CD4-positive, CD25-positive, alpha-beta regulatory T cell (primary cell): ENCODE measurements around the gene CPPED1. TPM values are rescaled to one million over a fixed set of nuclear protein-coding genes. Genes with fewer than 3 reads are reported as not detected.
A peak's percentile ranks its signal among the peaks of the same experiment; 100 is the strongest.
"Not testable (repeated sequence)": the region's sequence is repeated elsewhere in the genome, so short reads cannot be mapped to it uniquely, and the experiment has no call there.

Experiments used
- ATAC-seq, 2 donors: fragments of 150-1000 bp; cut with Tn5 transposase; one replicate each; pipeline ENCODE4 v1.10.0; 2021; ENCODE audit warnings: low read depth in 2 of 2, moderate number of reproducible peaks in 2 of 2, moderate library complexity in 1 of 2
- DNase-seq, 3 donors: peaks; one replicate each; pipeline versions ENCODE4 v3.0.0 to v3.0.0-alpha.2; 2012 to 2022; ENCODE audit warnings: mixed read lengths in 1 of 3
- H3K27ac ChIP-seq: one replicate; pipeline ENCODE4 v1.7.0; 2013; ENCODE audit warnings: mild to moderate bottlenecking, low read length; ENCODE audit not compliant: insufficient read depth, poor library complexity, severe bottlenecking
- H3K27me3 ChIP-seq: one replicate; pipeline ENCODE4 v1.7.0; 2013; ENCODE audit warnings: low read length; ENCODE audit not compliant: control insufficient read depth, insufficient read depth
- H3K36me3 ChIP-seq: one replicate; pipeline ENCODE4 v1.7.0; 2013; ENCODE audit warnings: mild to moderate bottlenecking, low read length, moderate library complexity; ENCODE audit not compliant: control insufficient read depth, insufficient read depth
- H3K4me1 ChIP-seq: 2 replicates; pipeline ENCODE4 v1.7.0; 2013; ENCODE audit warnings: mild to moderate bottlenecking, low read length; ENCODE audit not compliant: insufficient read depth, control insufficient read depth, poor library complexity, severe bottlenecking
- H3K4me3 ChIP-seq: one replicate; pipeline ENCODE4 v1.7.0; 2013; ENCODE audit warnings: low read depth, mild to moderate bottlenecking, low read length, moderate library complexity
- H3K9me3 ChIP-seq, 2 experiments: 1 replicate in 1 of 2; 2 replicates in 1 of 2; pipeline ENCODE4 v1.7.0; 2013; ENCODE audit warnings: low read length in 2 of 2, mild to moderate bottlenecking in 1 of 2, moderate library complexity in 1 of 2; ENCODE audit not compliant: control insufficient read depth in 2 of 2
- H3K27ac Mint-ChIP-seq, 3 donors: one replicate each; pipeline ENCODE4 v1.8.0; 2020 to 2022; ENCODE audit warnings: mild to moderate bottlenecking in 3 of 3, mixed read lengths in 3 of 3, moderate library complexity in 2 of 3
- H3K27me3 Mint-ChIP-seq: one replicate; pipeline ENCODE4 v1.8.0; 2022; ENCODE audit warnings: mild to moderate bottlenecking, mixed read lengths
- H3K36me3 Mint-ChIP-seq: one replicate; pipeline ENCODE4 v1.8.0; 2020; ENCODE audit warnings: mixed read lengths
- H3K4me1 Mint-ChIP-seq, 4 donors: one replicate each; pipeline ENCODE4 v1.8.0; 2020 to 2022; ENCODE audit warnings: mixed read lengths in 4 of 4, mild to moderate bottlenecking in 1 of 4
- H3K4me3 Mint-ChIP-seq, 4 donors: one replicate each; pipeline ENCODE4 v1.8.0; 2020 to 2022; ENCODE audit warnings: mild to moderate bottlenecking in 4 of 4, mixed read lengths in 4 of 4, moderate library complexity in 3 of 4
- H3K9me3 Mint-ChIP-seq, 7 donors: one replicate each; pipeline ENCODE4 v1.8.0; 2020 to 2022; ENCODE audit warnings: mixed read lengths in 7 of 7, mild to moderate bottlenecking in 3 of 7, moderate library complexity in 2 of 7
- polyA plus RNA-seq, 4 donors: library from polyadenylated mRNA; unstranded; fragments of 300-500 nt; fragmentation: Illumina TruSeq; gene quantifications; one replicate each; pipeline ENCODE4 v1.2.3, GENCODE V29; 2021
- total RNA-seq: library from RNA; stranded (reverse); gene quantifications from one replicate; pipeline ENCODE4 v1.2.3, GENCODE V29; 2022

Gene CPPED1
- total and polyA plus RNA-seq, 5 donors from 2014 or later, result 8.3 to 18.2 (median 10.1) TPM

- H3K4me1 Mint-ChIP-seq, result peaks cover 0 to 5% (median 0%) of the 10 kb centered on the region in 4 donors
- peak overlapping the region in 1 of 3 donors; percentile 45 for H3K27ac Mint-ChIP-seq
- H3K36me3 ChIP-seq, result no peaks in the 10 kb centered on the region
- H3K27ac ChIP-seq, result no peak overlapping the region
- H3K27me3 Mint-ChIP-seq, result no peaks in the 10 kb centered on the region
- no peaks in the 10 kb centered on the region for H3K27me3 ChIP-seq
- DNase-seq (no peak), ATAC-seq (no peak)
- peaks cover 22% of the 10 kb centered on the region for H3K36me3 Mint-ChIP-seq
- no peak overlapping the region for H3K4me3 ChIP-seq
- H3K9me3 Mint-ChIP-seq, result peaks cover 0 to 5% (median 0%) of the 10 kb centered on the region in 7 donors
- H3K4me1 ChIP-seq, result no peaks in the 10 kb centered on the region
- no peaks in the 10 kb centered on the region for H3K9me3 ChIP-seq
- no peak overlapping the region for H3K4me3 Mint-ChIP-seq
Observed at GRCh38 chr16:12793865-12794240, 9.8 kb downstream of the CPPED1 start.

DNA sequence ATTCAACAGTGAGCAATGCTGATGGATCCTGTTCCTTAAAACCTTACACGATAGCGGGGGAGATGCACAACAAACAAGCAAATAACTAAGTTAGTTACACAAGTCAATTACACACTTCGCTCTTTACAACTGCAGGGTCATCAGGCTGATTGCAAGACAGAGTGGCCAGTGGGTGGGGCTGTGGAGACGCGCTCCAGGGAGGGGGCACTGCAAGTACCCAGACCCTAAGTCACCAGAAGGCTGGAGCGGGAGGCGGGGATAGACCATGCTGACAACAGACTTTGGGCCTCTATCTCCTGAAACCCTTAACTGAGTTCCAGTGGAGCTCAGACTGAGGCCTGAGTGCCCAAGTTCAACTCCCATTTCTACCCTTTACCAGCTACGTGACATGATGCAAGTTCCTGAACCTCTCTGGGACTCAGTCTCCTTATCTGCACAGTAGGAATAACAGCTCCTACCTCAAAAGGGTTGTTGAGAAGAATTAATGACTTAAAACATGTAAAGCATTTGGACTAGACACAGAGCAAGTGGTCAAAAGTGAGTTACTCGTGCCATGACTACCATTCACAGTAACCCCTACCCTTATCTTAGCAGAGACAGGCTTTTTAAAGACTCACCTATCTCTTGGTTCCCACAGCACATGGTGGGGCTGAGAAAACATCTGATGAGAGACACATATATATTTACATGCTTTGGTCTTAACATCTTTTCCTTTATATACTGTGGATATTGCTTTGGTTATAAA lies 10.4 kb downstream of the CPPED1 start:
- H3K27me3 ChIP-seq, result no peaks in the 10 kb centered on the region
- H3K27ac Mint-ChIP-seq, result no peak overlapping the region
- ATAC-seq (no peak), DNase-seq (no peak)
- H3K4me3 ChIP-seq, result no peak overlapping the region
- peaks cover 0 to 5% (median 0%) of the 10 kb centered on the region in 7 donors for H3K9me3 Mint-ChIP-seq
- H3K36me3 Mint-ChIP-seq, result peaks cover 22% of the 10 kb centered on the region
- no peaks in the 10 kb centered on the region for H3K36me3 ChIP-seq
- peaks cover 0 to 5% (median 0%) of the 10 kb centered on the region in 4 donors for H3K4me1 Mint-ChIP-seq
- no peaks in the 10 kb centered on the region for H3K9me3 ChIP-seq
- H3K4me1 ChIP-seq, result no peaks in the 10 kb centered on the region
- H3K27ac ChIP-seq, result no peak overlapping the region
- no peaks in the 10 kb centered on the region for H3K27me3 Mint-ChIP-seq
- H3K4me3 Mint-ChIP-seq, result no peak overlapping the region

DNA sequence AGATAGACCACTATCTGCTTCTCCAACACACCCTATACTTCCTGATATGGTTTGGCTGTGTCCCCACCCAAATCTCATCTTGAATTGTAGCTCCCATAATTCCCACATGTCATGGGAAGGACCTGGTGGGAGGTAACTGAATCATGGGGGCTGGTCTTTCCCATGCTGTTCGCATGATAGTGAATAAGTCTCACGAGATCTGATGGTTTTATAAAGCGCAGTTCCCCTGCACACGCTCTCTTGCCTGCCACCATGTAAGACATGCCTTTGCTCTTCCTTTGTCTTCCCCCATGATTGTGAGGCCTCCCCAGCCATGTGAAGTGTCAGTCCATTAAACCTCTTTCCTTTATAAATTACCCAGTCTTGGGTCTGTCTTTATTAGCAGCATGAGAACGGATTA lies 11.2 kb downstream of the CPPED1 start:
- not testable (repeated sequence) for H3K27ac Mint-ChIP-seq, H3K27me3 Mint-ChIP-seq

DNA sequence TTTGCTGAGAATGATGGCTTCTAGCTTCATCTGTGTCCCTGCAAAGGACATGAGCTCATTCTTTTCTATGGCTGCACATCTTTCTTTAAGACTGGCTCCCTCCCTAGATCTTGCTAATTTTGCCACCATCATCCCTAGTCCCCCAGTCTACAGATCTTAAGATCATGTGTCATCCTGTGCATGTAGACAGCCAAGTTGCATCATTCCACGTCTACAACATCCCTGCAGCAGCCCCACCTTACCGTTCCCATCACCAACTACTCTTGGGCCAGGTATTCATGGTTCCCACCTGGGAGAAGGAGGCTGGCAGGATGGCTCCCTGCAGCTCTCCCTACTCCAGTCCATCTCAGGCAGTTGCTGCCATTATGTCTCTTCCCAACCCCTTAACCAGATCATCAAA lies 12.3 kb downstream of the CPPED1 start:
- Histone ChIP-seq H3K4me3 (no peak overlapping the region), H3K36me3 (no peaks in the 10 kb centered on the region), H3K9me3 (no peaks in the 10 kb centered on the region), H3K27me3 (no peaks in the 10 kb centered on the region), H3K4me1 (no peaks in the 10 kb centered on the region), H3K27ac (no peak overlapping the region)
- no peak overlapping the region for H3K27ac Mint-ChIP-seq
- DNase-seq (no peak), ATAC-seq (no peak)
- H3K9me3 Mint-ChIP-seq, result peaks cover 0 to 5% (median 0%) of the 10 kb centered on the region in 7 donors
- peaks cover 19% of the 10 kb centered on the region for H3K36me3 Mint-ChIP-seq
- H3K4me3 Mint-ChIP-seq, result no peak overlapping the region
- peaks cover 0 to 5% (median 0%) of the 10 kb centered on the region in 4 donors for H3K4me1 Mint-ChIP-seq
- no peaks in the 10 kb centered on the region for H3K27me3 Mint-ChIP-seq

More for the DNA sequence above, 11.2 kb downstream of the CPPED1 start:
- ATAC-seq, H3K4me3 ChIP-seq, H3K9me3 Mint-ChIP-seq, H3K27ac ChIP-seq, H3K9me3 ChIP-seq, H3K36me3 ChIP-seq, H3K4me3 Mint-ChIP-seq, H3K27me3 ChIP-seq, H3K4me1 Mint-ChIP-seq, H3K4me1 ChIP-seq, DNase-seq: not testable (repeated sequence)
- peaks cover 22% of the 10 kb centered on the region for H3K36me3 Mint-ChIP-seq

DNA sequence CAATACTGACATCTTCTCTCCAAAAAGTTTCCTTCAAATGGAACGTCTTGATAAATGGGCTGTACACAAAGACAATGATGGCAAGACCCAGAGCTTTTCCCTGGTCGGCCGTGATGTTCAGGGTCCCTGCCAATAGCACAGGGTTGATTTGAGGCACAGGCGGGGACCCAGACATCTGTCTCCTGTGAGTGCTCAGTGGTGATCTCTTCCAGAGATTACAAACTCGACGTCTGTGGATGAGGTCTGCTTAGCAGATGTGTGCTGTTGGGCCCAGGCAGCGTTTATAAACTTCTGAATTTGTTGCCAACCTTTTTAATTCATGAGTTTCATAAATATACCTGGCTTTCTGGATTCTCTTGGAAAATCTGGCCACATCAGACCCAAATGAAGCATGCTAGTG lies 14.9 kb downstream of the CPPED1 start:
- no peaks in the 10 kb centered on the region for H3K36me3 ChIP-seq
- Mint-ChIP-seq H3K4me1 (peaks cover 0 to 4% (median 0%) of the 10 kb centered on the region in 4 donors), H3K27ac (peak overlapping the region in 1 of 3 donors; percentile 48), H3K27me3 (no peaks in the 10 kb centered on the region), H3K9me3 (peaks cover 0 to 5% (median 3%) of the 10 kb centered on the region in 7 donors), H3K4me3 (no peak overlapping the region), H3K36me3 (peaks cover 23% of the 10 kb centered on the region)
- no peaks in the 10 kb centered on the region for H3K27me3 ChIP-seq
- H3K9me3 ChIP-seq, result no peaks in the 10 kb centered on the region
- H3K27ac ChIP-seq, result no peak overlapping the region
- no peaks in the 10 kb centered on the region for H3K4me1 ChIP-seq
- ATAC-seq, result no peak
- no peak for DNase-seq
- no peak overlapping the region for H3K4me3 ChIP-seq

GRCh38 chr16:12786081-12786480 lies 17.6 kb downstream of the CPPED1 start:
- Histone ChIP-seq H3K36me3 (no peaks in the 10 kb centered on the region), H3K27me3 (no peaks in the 10 kb centered on the region), H3K4me1 (no peaks in the 10 kb centered on the region), H3K4me3 (no peak overlapping the region), H3K27ac (no peak overlapping the region), H3K9me3 (no peaks in the 10 kb centered on the region)
- Mint-ChIP-seq H3K9me3 (peaks cover 0 to 6% (median 2%) of the 10 kb centered on the region in 7 donors), H3K4me1 (peaks cover 5 to 8% (median 7%) of the 10 kb centered on the region in 4 donors), H3K27ac (no peak overlapping the region), H3K4me3 (no peak overlapping the region), H3K27me3 (no peaks in the 10 kb centered on the region), H3K36me3 (peaks cover 16% of the 10 kb centered on the region)
- DNase-seq, result no peak
- ATAC-seq, result no peak

GRCh38 chr16:12784076-12784475 lies 19.6 kb downstream of the CPPED1 start:
- H3K4me1 Mint-ChIP-seq, result peaks cover 3 to 8% (median 7%) of the 10 kb centered on the region in 4 donors

GRCh38 chr16:12781777-12782176 lies 21.9 kb downstream of the CPPED1 start:
- DNase-seq, result peak in 1 of 3 donors; percentile 30
- no peak overlapping the region for H3K4me3 Mint-ChIP-seq
- ATAC-seq, result no peak
- H3K27ac Mint-ChIP-seq, result peak overlapping the region in 2 of 3 donors; percentile 18 to 31
- H3K4me1 ChIP-seq, result no peaks in the 10 kb centered on the region
- H3K9me3 Mint-ChIP-seq, result peaks cover 0 to 4% (median 2%) of the 10 kb centered on the region in 7 donors
- no peaks in the 10 kb centered on the region for H3K27me3 Mint-ChIP-seq
- H3K36me3 ChIP-seq, result peaks cover 7% of the 10 kb centered on the region
- H3K36me3 Mint-ChIP-seq, result peaks cover 29% of the 10 kb centered on the region
- no peaks in the 10 kb centered on the region for H3K9me3 ChIP-seq
- no peak overlapping the region for H3K4me3 ChIP-seq
- no peak overlapping the region for H3K27ac ChIP-seq
- H3K27me3 ChIP-seq, result no peaks in the 10 kb centered on the region
- H3K4me1 Mint-ChIP-seq, result peaks cover 2 to 8% (median 7%) of the 10 kb centered on the region in 4 donors

More at GRCh38 chr16:12784076-12784475, 19.6 kb downstream of the CPPED1 start:
- peaks cover 7% of the 10 kb centered on the region for H3K36me3 ChIP-seq
- ATAC-seq (no peak), DNase-seq (no peak)
- H3K9me3 ChIP-seq, result no peaks in the 10 kb centered on the region
- H3K27me3 ChIP-seq, result no peaks in the 10 kb centered on the region
- H3K36me3 Mint-ChIP-seq, result peaks cover 26% of the 10 kb centered on the region
- H3K4me3 ChIP-seq, result no peak overlapping the region
- no peaks in the 10 kb centered on the region for H3K27me3 Mint-ChIP-seq
- H3K9me3 Mint-ChIP-seq, result peaks cover 0 to 6% (median 2%) of the 10 kb centered on the region in 7 donors
- H3K4me3 Mint-ChIP-seq, result no peak overlapping the region
- no peak overlapping the region for H3K27ac Mint-ChIP-seq
- H3K27ac ChIP-seq, result no peak overlapping the region
- no peaks in the 10 kb centered on the region for H3K4me1 ChIP-seq
